Inflammatory macrophage treated with lipopolysaccharide for 4 hours (primary cell): Measurements from ENCODE around the gene IL1RAPL1.

Experiments used
- DNase-seq: peaks from one replicate; pipeline ENCODE4 v3.0.0-alpha.2; 2020

IL1RAPL1 gene

DNA sequence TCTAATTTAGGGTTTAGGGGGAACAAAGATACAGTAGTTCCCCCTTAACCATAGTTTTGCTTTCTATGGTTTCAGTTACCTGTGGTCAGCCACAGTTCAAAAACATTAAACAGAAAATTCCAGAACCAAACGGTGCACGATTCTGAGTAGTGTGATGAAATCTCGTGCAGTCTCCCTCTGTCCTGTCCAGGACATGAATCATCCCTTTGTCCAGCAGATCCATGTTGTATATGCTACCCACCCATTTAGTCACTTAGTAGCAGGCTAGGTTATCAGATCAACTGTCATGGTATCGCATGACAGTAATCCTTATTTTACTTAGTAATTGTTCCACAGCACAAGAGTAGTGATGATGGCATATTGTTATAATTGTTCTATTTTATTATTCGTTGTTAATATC is 556.1 kb downstream of the IL1RAPL1 start:
- no peak for DNase-seq

DNA sequence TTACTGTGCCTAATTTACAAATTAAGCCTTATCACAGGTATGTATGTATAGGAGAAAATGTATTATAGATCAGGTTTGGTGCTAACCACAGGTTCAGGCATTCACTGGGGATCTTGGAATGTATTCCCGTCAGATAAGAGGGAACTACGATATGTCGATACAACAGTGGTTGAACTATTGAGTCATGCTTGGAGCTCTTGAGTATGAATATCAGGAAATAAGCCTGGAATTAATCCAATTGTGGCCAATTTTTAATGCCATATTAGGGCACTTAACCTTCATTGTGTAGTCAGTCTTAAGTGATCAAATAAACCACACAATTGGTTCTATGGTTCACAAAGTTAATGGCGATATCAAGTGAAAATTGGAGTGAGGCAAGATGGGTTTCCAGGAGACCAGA is 556.5 kb downstream of the IL1RAPL1 start:
- no peak for DNase-seq

- no peak for DNase-seq
Observed at GRCh38 chrX:29145316-29145715, 558.1 kb downstream of the IL1RAPL1 start.

- no peak for DNase-seq
Observed at GRCh38 chrX:29148511-29148910, 561.3 kb downstream of the IL1RAPL1 start.

- DNase-seq: no peak
Observed at GRCh38 chrX:29155286-29155685, 568.0 kb downstream of the IL1RAPL1 start.

- no peak for DNase-seq
Observed at GRCh38 chrX:29172880-29173279, 585.6 kb downstream of the IL1RAPL1 start.

DNA sequence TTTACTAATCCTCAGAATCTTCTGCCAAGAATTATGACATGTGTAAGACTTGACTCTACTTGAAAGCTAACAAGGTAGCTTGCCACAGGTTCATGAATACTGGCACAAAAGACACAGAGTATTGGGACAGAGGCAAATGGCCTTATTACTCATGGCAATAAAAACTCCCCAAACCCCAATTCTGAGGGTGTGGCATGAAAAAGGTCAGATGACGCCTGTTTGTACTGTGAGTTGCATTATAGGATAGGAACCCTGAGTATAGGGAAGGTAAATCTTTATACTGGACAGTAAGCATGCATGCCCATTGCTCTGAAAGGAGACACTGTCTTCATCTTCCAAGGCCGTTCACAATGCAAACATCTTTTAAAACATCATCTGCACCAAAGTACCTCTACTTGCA is 600.0 kb downstream of the IL1RAPL1 start:
- no peak for DNase-seq

- DNase-seq: no peak
Observed at GRCh38 chrX:29196501-29196900, 609.3 kb downstream of the IL1RAPL1 start.

DNA sequence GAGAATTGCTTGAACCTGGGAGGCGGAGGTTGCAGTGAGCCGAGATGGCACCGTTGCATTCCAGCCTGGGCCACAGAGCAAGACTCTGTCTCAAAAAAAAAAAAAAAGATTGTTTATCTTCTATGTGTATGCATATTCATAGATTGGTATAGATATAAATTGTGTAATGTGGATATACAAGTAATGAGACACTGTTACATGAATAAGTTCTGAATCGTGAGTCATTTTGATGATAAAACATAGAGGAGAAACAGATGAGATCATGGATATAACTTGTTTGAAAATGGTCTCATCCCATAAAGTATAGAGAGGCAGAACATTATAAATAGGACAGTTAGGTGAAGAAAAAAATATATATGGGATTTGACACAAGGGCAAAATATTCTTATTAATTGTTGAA is 628.0 kb downstream of the IL1RAPL1 start:
- DNase-seq: no peak

- DNase-seq: no peak
Observed at GRCh38 chrX:29225670-29226069, 638.4 kb downstream of the IL1RAPL1 start.

GRCh38 chrX:29229802-29230201 is 642.6 kb downstream of the IL1RAPL1 start:
- no peak for DNase-seq

DNA sequence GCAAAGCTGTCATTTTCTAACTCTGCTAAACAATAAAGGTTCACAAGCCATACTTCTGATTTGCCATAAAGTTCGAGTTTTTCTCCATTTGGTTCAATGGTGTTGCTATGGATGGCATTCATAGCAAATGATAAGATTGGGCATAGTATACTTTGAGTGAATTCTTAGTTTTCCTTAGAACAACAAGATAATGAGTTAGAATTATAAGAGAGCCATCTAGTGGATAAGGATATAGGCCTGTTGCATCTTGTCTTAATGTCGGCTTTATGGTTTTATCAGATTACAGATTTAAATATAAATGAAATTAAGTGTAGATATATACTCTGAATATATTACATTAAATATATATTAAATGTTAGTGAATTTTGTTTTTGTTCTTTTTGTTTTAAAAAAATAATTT is 644.6 kb downstream of the IL1RAPL1 start:
- no peak for DNase-seq

GRCh38 chrX:29233592-29234183 is 646.4 kb downstream of the IL1RAPL1 start:
- no peak for DNase-seq

GRCh38 chrX:29237972-29238371 is 650.7 kb downstream of the IL1RAPL1 start:
- no peak for DNase-seq

DNA sequence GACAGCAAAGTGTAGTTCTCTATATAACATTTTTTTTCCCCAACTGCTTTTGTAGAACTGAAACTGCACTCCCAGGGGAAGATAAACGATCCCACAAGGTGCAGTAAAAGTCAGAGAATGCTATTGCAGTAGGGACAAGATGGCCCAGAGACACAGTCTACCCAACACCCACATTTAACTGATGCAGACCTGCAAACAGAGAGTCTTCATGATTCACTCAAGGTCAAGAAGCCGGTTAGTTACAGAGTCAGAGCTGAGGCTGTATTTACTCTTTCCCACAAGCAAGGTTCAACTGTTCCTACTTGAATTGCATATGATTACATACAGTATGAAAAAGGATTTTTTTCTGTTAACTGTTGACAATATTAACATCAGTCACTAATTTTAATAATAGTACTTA is 654.6 kb downstream of the IL1RAPL1 start:
- DNase-seq: no peak

DNA sequence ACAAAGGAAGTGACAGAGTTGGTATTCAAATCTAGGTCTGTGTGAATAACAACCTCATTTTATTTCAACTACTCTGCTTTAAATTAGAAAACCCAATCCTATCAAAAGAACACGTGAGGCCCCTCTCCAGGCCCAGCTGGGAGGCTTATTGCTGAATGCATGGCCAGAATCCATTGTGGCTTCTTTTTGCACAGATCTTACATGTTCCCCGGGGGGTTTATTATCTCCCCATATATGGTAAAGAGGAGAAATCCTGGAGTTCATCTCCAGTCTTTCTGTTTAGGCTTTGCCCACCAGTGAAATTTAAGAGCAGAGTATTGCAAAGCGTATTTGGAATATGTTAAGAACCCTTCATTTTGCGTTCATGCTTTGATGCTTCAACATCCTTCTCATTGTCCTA is 655.6 kb downstream of the IL1RAPL1 start:
- no peak for DNase-seq

GRCh38 chrX:29243942-29244341 is 656.7 kb downstream of the IL1RAPL1 start:
- DNase-seq: no peak

DNA sequence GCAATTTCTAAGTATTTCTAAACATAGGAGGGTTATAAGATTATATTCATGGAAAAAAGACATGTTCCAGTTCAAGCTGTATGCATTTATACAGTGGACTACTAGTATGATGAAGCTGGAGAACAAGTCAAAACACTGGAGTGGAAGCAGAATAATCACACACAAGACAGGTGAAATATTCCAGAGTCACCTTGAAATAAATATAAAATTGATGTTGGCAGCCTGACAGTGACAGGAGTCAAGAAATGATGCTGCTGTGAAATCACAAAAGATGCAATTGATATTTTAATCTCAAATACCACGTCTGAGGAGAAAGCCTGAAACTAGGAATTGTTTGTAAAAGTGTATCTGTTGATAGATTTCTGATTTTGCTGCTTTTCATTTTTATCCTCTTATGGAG is 667.3 kb downstream of the IL1RAPL1 start:
- DNase-seq: no peak

GRCh38 chrX:29257521-29257920 is 670.3 kb downstream of the IL1RAPL1 start:
- no peak for DNase-seq

DNA sequence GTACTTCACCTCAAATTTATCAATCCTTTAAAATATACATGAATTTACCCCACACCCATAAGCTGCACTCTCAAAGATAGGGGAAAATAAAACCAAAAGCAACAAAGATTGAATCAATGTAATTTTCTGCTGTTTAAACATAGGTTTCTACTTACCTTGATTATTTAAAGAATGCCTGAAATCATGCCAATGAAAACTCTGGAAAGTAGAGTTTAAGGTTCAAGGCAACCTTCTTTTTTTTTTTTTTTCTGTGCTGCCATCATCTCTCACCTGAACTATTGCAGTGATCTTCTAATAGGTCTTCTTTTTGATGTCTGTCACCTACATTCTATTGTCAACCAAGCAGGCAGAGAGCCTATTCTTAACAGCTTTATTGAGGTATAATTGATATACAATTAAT is 682.1 kb downstream of the IL1RAPL1 start:
- no peak for DNase-seq

GRCh38 chrX:29274517-29274916 is 687.3 kb downstream of the IL1RAPL1 start:
- no peak for DNase-seq

GRCh38 chrX:29275928-29276327 is 688.7 kb downstream of the IL1RAPL1 start:
- DNase-seq: no peak

- no peak for DNase-seq
Observed at GRCh38 chrX:29281078-29281742, 694.0 kb downstream of the IL1RAPL1 start.

GRCh38 chrX:29285664-29286063 is 698.4 kb downstream of the IL1RAPL1 start:
- no peak for DNase-seq
